Erythroblast (primary cell): ENCODE data around the gene TESK2.

ENCODE experiments used
- GATA1 ChIP-seq: IDR thresholded peaks from 2 replicates; pipeline ENCODE4 v1.6.1; 2011; ENCODE audit warnings: low read depth, mild to moderate bottlenecking, control low read depth, low read length, moderate library complexity
- POLR2A ChIP-seq: IDR thresholded peaks from 2 replicates; pipeline ENCODE4 v1.6.1; 2011; ENCODE audit warnings: mild to moderate bottlenecking, low read length

DNA sequence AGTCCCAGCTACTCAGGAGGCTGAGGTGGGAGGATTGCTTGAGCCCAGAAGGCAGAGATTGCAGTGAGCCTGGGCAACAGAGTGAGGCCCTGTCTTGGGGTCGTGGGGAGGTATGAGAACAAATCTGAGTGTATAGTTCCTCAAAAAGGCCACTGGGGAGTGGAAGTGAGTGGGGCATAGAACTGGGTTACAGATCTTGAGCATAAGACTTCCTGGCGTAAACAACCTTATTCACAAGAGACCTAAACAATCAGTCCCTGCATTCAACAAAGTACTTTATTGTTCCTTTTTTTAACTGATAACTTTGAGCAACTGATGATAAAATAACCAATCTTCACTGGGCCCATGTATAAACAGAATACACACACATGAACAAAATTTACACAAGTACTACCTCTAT is 78.1 kb downstream of the TESK2 start:
- TF ChIP-seq POLR2A (no peak), GATA1 (no peak)
